GM19467 (cell line): ENCODE data around the gene FAM78B.

Source experiments
- ATAC-seq: cut with Tn5 transposase; IDR thresholded peaks from one replicate; pipeline ENCODE4 v1.9.1; 2021; ENCODE audit warnings: mild to moderate bottlenecking, moderate library complexity; ENCODE audit not compliant: unreplicated experiment

FAM78B gene

GRCh38 chr1:166079276-166079675 lies 87.5 kb downstream of the FAM78B start:
- no peak for ATAC-seq

DNA sequence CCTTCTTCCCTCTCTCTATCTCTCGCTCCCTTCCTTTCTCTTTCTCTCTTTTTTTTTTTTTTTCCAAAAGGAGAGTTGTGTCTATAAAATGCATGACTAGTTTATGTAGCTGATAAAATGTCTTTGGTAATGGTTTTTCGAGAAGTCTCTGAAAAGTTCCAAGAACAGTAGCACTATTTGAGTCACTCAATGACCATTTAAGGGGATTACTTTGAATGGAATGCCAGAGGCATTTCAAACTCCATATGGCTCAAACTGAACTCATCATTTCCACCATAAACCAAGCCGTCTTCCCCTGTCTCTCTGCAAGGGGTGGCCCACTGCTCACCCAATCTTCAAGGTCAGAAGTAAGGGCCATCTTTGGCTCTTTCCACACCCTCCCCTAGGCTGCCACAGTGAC lies 93.3 kb downstream of the FAM78B start:
- no peak for ATAC-seq

- no peak for ATAC-seq
These were observed 97.4 kb downstream of the FAM78B start for GRCh38 chr1:166069390-166069789.

DNA sequence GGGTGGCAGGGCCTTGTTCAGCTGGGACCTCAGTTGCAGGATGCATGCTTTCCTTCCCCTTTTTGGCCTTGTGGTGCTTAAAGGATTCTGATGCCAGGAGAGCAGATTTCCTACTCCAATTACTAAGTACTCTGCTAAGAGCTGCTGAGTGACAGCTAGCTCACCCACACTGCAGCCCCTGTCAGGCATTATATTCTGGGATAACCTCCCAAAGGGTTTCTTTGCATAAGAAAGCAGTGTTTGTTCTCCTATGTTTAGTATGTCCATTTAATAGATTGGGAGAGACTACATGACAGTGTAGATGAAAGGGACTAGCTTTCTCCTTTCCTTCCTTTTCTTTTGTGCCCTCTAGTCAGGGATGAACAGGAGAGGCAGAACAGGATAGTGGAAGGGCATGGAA lies 100.7 kb downstream of the FAM78B start:
- no peak for ATAC-seq

DNA sequence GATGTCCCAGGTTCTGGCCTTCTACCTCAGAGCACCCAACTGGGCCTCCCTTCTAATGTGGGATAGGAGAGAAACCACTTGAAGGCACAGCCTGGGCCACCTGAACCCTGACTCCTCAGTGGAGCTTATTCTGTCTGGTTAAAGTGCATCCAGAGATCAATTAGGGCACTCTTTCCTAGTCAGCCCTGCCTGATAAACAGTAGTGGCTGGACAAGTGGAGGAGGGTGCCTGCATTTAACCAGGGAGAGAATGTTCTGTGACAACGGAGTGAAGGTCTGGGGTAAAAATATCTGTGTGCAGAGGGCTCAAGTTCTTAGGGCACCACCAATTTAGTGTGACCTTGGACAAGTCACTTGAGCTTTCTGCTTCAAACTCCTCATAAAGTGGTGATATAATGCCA lies 101.8 kb downstream of the FAM78B start:
- no peak for ATAC-seq

DNA sequence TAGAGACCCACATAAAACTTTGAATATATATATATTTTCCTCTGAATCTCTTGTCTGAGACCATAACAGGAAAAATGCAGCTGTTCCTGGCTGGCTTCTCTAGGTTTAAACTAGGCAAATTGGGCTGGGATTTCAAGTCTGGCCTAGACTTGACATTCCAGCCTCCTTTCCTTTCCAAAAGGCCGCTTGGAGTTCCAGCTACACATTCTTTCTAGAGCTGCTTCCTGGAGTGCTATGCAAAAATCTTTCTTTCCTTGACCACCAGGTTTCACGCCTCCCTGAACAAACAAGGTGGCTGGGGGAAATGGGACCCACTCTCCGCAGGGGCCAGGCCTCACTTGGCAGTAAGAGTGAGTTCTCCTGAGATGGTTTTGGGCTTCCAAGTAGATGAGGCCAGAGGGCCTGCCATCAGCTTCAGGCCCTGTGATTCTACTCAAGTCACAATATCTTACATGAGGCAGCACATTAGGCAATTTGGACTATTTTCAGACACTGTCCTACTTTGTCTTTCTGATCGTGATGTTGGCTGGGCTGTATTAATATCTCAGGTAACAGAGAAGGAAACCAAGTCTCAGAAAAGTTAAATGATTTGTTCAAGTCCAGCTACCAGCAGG lies 102.4 kb downstream of the FAM78B start:
- ATAC-seq: no peak

GRCh38 chr1:166063701-166064100 lies 103.1 kb downstream of the FAM78B start:
- ATAC-seq: no peak

- no peak for ATAC-seq
These were observed 104.3 kb downstream of the FAM78B start for GRCh38 chr1:166062421-166063070.

DNA sequence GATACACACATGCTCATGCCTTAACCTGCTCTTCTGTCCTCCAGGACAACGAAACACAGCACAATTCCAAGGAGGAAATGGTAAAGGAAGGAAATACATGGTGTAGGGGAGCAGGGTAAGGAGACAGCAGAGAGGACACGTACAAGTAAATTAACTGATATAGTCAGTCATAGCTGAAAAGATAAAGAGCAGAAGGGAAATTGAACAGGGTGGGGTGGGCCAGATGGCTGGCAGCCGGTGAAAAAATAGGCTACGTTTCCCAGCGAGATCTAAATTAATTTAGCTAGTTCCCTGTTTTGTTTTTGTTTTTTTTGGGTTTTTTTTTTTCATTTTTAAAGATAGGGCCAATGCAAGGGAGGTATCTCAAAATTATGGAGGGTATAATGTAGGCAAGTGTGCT lies 109.2 kb downstream of the FAM78B start:
- ATAC-seq: no peak

- no peak for ATAC-seq
These were observed 113.4 kb downstream of the FAM78B start for GRCh38 chr1:166053395-166053794.

DNA sequence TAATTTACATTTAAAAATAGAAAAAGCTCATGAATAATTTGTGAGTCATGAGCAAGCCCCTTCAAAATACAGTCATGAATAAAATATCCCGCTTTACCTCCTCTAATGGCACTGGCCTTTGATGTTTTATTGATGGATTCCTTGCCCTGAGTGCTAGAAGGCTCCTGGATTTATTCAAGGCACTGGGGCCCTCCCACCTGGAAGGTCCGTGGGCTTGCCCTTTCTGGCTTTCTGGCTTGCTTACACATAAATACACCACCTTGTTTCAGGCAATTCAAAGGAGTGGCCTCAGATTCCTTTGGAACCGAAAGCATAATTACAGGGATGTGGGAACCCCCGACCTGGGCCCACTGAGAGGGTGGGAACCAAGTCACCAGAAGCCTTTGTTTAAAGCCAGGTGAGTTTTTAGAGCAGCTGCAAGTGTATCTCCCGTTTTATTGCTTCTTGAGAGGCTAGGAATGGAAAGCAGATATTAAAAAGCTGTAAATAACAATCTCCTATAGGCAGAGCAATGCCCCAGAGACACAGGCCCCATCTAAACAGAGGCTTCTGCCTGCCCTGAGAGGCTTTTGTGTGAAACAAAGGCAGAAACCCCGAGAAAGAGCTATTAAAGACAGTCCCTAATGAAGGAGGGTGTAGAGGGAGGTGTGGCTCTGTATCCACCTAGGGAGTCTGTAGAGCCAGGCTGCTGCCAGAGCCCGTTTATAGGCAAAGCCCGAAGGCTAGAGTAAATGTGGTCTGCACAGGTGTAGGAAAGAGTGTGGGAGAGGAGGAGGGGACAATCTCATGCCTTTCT lies 126.4 kb downstream of the FAM78B start:
- ATAC-seq: no peak

DNA sequence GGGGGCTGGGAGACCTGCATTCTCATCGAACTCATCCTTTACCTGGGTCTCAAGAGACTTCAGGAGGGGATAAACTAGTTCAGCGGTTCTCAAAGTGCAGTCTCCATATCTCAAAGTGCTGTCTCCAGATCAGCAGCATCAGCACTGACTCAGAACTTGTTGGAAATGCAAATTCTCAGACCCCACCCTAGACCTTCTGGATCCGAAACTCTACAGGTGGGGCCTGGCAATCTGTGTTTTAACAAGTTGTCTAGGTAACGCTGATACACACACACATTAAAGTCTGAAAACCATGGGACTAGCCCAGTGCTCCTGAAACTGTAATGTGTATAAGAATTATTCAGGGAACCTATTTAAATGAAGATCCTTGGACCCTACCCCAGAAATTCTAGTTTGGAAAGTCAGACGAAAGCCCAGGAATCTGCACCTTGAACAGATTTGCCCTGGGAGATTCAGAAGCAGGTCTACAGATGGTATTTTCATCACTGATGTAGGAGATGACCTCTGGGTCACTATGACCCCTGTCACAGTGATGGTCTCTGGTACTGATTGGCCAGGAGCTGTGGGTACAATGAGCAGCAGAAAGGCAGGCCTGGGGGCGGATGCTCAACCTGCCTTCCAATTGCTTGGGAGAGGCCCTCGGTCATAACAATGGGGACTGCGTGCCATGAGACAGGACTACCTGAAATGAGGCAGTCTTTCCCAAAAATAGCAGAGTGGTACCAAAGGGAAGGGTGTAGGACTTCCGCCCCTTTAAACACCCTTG lies 127.2 kb downstream of the FAM78B start:
- ATAC-seq: no peak

GRCh38 chr1:166036092-166036491 lies 130.7 kb downstream of the FAM78B start:
- no peak for ATAC-seq

DNA sequence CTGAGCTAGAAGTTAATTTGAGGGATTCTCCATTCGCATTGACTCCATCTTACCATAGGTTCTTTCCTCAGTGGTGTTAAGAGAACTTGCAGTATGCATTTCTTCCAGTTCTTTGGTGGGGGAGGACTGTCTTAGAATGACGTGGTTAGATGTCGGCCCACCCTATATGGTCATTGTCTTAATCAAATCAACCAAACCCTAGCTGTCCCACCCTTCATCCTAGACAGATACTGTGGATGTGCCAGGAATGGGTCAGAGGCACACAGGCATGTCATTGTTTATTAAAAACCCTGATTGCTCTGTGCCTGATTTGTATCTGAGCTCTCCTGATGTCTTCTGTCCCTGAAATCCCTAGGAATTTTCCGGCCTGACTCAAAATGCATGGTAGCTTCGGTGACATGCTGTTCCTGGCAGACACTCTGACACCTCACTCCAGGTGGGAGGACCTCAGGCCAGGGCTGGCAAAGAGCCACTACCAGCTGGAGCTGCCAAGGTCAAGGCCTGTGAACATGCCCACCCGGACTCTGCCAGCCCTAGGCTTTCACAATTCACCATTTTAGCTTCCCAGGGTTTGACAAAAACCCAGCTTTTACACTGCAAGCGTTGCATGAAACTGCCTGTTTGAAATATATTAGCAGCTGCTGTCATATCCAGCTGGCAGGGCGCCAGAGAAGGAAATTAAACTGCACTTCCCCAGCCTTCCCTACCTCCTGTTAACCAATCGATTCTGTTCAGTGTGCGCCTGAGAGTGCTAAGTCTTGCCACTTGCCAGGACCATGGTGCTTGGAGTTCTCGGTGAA lies 134.0 kb downstream of the FAM78B start:
- ATAC-seq: no peak

- ATAC-seq: no peak
These were observed 134.7 kb downstream of the FAM78B start for GRCh38 chr1:166031932-166032571.

DNA sequence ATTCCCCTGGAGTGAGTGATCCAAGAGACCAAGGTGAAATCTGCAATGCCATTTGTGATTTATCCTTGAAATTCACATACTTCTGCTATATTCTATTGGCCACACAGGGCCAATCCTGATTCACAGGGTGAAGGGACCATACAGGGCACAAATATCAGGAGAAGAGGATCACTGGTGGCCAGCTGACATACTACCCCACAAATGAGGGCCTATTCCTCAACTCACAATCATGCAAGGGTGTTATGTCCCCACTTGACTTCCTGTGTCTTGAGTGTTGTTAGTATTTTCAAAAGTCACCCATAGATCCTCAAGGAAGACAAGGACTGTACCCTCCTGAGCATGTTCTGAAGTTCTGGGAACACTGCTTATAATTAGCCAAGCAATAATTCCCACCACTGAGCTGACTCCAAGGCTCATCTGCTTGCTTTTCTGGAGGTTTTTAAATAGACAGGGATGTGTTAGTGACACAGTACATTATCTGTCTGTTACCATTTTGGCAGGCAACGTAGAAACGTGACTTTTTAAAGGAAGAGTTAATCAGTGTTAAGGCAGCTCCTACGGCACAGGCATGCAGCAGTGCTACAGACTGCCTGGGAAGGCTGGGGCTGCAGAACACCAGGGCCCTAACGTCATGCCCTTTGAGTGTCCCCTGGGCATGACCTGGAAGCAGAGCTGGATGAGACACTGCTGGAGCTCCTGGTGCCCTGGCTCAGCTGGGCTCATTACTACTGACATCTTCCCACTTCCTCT lies 137.4 kb downstream of the FAM78B start:
- no peak for ATAC-seq

- ATAC-seq: no peak
These were observed 140.2 kb downstream of the FAM78B start for GRCh38 chr1:166026555-166026954.

DNA sequence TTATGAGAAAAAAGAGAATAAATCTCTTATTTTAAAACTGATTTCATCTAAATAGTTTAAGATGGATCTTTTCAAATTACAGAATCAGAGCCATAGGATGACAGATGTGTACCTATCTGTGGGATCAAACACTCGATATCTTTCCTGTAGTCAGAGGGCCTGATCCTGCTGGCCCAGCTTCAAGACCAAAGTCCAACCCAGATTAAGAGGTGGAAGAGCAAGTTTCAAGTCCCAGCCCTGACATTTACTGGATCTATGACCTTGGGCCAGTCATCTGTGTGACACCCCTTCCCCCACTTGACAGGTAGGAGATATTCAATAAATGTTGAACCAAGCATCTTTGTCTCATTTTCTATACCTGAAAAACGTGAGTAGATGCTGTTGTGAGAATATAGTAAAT lies 140.7 kb downstream of the FAM78B start:
- no peak for ATAC-seq

DNA sequence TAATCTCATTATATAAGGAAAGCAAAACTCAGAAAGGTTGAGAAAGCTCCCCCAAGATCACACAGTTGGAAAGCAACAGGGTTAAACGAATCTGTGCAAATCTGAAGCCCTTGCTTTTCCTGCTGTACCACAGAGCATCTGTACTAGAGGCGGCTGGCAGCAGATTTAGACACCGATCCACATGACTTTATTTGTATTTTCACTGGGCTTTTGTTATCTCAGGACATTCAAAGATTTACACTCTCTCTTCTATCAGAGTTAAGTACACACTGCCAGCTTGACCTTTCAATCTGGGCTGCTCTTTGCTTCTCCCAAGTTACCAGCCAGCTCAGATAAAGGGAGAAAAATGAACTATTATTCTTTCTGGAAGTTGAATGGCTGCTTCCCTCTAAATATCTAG lies 146.6 kb downstream of the FAM78B start:
- ATAC-seq: no peak
